ENCODE measurements around the gene C19orf38.

Gene C19orf38

GRCh38 chr19:10815969-10816644 lies 32.1 kb upstream of the C19orf38 start:
- TF ChIP-seq CTCF (conservative IDR thresholded peaks at IDR 0.05; ENCODE audit: low read depth, low read length): no peak
- Histone ChIP-seq H3K79me2 (ENCODE audit: insufficient read depth, low read depth) (no peaks in the 10 kb centered on the region), H3K9ac (no peak overlapping the region), H3K4me3 (IDR thresholded peaks at IDR 0.05; ENCODE audit: insufficient read depth, low read depth, low read length) (no peak overlapping the region), H4K20me1 (ENCODE audit: insufficient read depth) (no peaks in the 10 kb centered on the region), H3K27me3 (ENCODE audit: insufficient read depth, low read depth) (no peaks in the 10 kb centered on the region), H3K4me1 (ENCODE audit: low read depth, poor library complexity, severe bottlenecking) (no peaks in the 10 kb centered on the region), H3K4me2 (no peak overlapping the region), H3K36me3 (ENCODE audit: insufficient read depth) (no peaks in the 10 kb centered on the region), H2AFZ (ENCODE audit: low read depth) (no peak overlapping the region), H3K27ac (no peak overlapping the region)

- TF ChIP-seq CTCF (conservative IDR thresholded peaks at IDR 0.05; ENCODE audit: low read depth, low read length): no peak
- Histone ChIP-seq H4K20me1 (ENCODE audit: insufficient read depth) (no peaks in the 10 kb centered on the region), H3K27me3 (ENCODE audit: insufficient read depth, low read depth) (no peaks in the 10 kb centered on the region), H3K4me2 (no peak overlapping the region), H3K4me3 (IDR thresholded peaks at IDR 0.05; ENCODE audit: insufficient read depth, low read depth, low read length) (no peak overlapping the region), H3K9ac (no peak overlapping the region), H3K79me2 (ENCODE audit: insufficient read depth, low read depth) (no peaks in the 10 kb centered on the region), H3K27ac (no peak overlapping the region), H3K4me1 (ENCODE audit: low read depth, poor library complexity, severe bottlenecking) (no peaks in the 10 kb centered on the region), H2AFZ (ENCODE audit: low read depth) (no peak overlapping the region), H3K36me3 (ENCODE audit: insufficient read depth) (no peaks in the 10 kb centered on the region)
These were observed 31.5 kb upstream of the C19orf38 start for GRCh38 chr19:10816691-10817090.

- Histone ChIP-seq H3K4me1 (ENCODE audit: low read depth, poor library complexity, severe bottlenecking) (no peaks in the 10 kb centered on the region), H2AFZ (ENCODE audit: low read depth) (no peak overlapping the region), H3K9ac (no peak overlapping the region), H3K36me3 (ENCODE audit: insufficient read depth) (no peaks in the 10 kb centered on the region), H3K4me3 (IDR thresholded peaks at IDR 0.05; ENCODE audit: insufficient read depth, low read depth, low read length) (no peak overlapping the region), H3K27ac (no peak overlapping the region), H3K79me2 (ENCODE audit: insufficient read depth, low read depth) (no peaks in the 10 kb centered on the region), H3K27me3 (ENCODE audit: insufficient read depth, low read depth) (no peaks in the 10 kb centered on the region), H3K4me2 (no peak overlapping the region), H4K20me1 (ENCODE audit: insufficient read depth) (no peaks in the 10 kb centered on the region)
- no peak for TF ChIP-seq CTCF (conservative IDR thresholded peaks at IDR 0.05; ENCODE audit: low read depth, low read length)
These were observed 30.8 kb upstream of the C19orf38 start for GRCh38 chr19:10817291-10818038.

GRCh38 chr19:10818301-10819123 lies 29.7 kb upstream of the C19orf38 start:
- Histone ChIP-seq H3K36me3 (ENCODE audit: insufficient read depth) (no peaks in the 10 kb centered on the region), H4K20me1 (ENCODE audit: insufficient read depth) (no peaks in the 10 kb centered on the region), H3K27me3 (ENCODE audit: insufficient read depth, low read depth) (no peaks in the 10 kb centered on the region), H3K4me1 (ENCODE audit: low read depth, poor library complexity, severe bottlenecking) (no peaks in the 10 kb centered on the region), H3K9ac (no peak overlapping the region), H3K79me2 (ENCODE audit: insufficient read depth, low read depth) (no peaks in the 10 kb centered on the region), H2AFZ (ENCODE audit: low read depth) (no peak overlapping the region), H3K4me2 (no peak overlapping the region), H3K27ac (no peak overlapping the region), H3K4me3 (IDR thresholded peaks at IDR 0.05; ENCODE audit: insufficient read depth, low read depth, low read length) (no peak overlapping the region)
- no peak for TF ChIP-seq CTCF (conservative IDR thresholded peaks at IDR 0.05; ENCODE audit: low read depth, low read length)

Data from KMS-11 (cell line).